Osteoblast (primary cell): Measurements from ENCODE around the gene YES1. TPM values are rescaled to one million over a fixed set of nuclear protein-coding genes. Genes with fewer than 3 reads are reported as not detected.
"Not testable (repeated sequence)": the region's sequence is repeated elsewhere in the genome, so short reads cannot be mapped to it uniquely, and the experiment has no call there.

Experiments
- DNase-seq: peaks from one replicate; pipeline ENCODE4 v3.0.0; 2011; ENCODE audit warnings: low spot score, mixed read lengths; ENCODE audit not compliant: insufficient read length; ENCODE audit errors: missing footprints
- H2AFZ ChIP-seq: 2 replicates; pipeline ENCODE4 v1.6.0; 2011; ENCODE audit warnings: mild to moderate bottlenecking, low read length
- H3K27ac ChIP-seq: 2 replicates; pipeline ENCODE4 v1.5.1; 2011; ENCODE audit warnings: mild to moderate bottlenecking, low read depth, low read length, moderate library complexity
- H3K27me3 ChIP-seq: 2 replicates; pipeline ENCODE4 v1.6.0; 2012; ENCODE audit warnings: mild to moderate bottlenecking, control low read depth, inconsistent platforms, low read length, moderate library complexity; ENCODE audit not compliant: insufficient read depth
- H3K36me3 ChIP-seq: 2 replicates; pipeline ENCODE4 v1.5.1; 2011; ENCODE audit warnings: mild to moderate bottlenecking, low read length, control low read depth, moderate library complexity; ENCODE audit not compliant: insufficient read depth
- H3K4me1 ChIP-seq: 2 replicates; pipeline ENCODE4 v1.5.1; 2011; ENCODE audit warnings: mild to moderate bottlenecking, low read length, control low read depth, moderate library complexity; ENCODE audit not compliant: insufficient read depth
- H3K4me2 ChIP-seq: 2 replicates; pipeline ENCODE4 v1.6.0; 2011; ENCODE audit warnings: mild to moderate bottlenecking, low read length; ENCODE audit not compliant: insufficient read depth
- H3K4me3 ChIP-seq: fragments of 200-600 bp; sonication (generic); 3 replicates; pipeline ENCODE4 v1.5.1; 2012; ENCODE audit warnings: mild to moderate bottlenecking, low read length, inconsistent platforms; ENCODE audit not compliant: insufficient read depth
- H3K79me2 ChIP-seq: 2 replicates; pipeline ENCODE4 v1.6.0; 2012; ENCODE audit warnings: mild to moderate bottlenecking, low read length, control low read depth, inconsistent platforms; ENCODE audit not compliant: insufficient read depth
- H3K9me3 ChIP-seq: 2 replicates; pipeline ENCODE4 v1.5.1; 2011; ENCODE audit warnings: low read depth, low read length, control low read depth
- H4K20me1 ChIP-seq: 2 replicates; pipeline ENCODE4 v1.6.0; 2012; ENCODE audit warnings: mild to moderate bottlenecking, low read length, control low read depth; ENCODE audit not compliant: insufficient read depth
- total RNA-seq: library from RNA; depleted of rRNA; stranded (reverse); fragments of >200 nt; gene quantifications from 2 replicates; pipeline ENCODE4 v1.2.3, GENCODE V29; 2012
- TF ChIP-seq, protein P1 (sequence below): IDR thresholded peaks from 2 replicates; pipeline ENCODE4 v1.5.1; 2011; ENCODE audit warnings: mild to moderate bottlenecking, low read depth, low read length, moderate library complexity; ENCODE audit errors: extremely low read depth

YES1 gene
- total RNA-seq, 1 donor = 99.5 TPM

DNA sequence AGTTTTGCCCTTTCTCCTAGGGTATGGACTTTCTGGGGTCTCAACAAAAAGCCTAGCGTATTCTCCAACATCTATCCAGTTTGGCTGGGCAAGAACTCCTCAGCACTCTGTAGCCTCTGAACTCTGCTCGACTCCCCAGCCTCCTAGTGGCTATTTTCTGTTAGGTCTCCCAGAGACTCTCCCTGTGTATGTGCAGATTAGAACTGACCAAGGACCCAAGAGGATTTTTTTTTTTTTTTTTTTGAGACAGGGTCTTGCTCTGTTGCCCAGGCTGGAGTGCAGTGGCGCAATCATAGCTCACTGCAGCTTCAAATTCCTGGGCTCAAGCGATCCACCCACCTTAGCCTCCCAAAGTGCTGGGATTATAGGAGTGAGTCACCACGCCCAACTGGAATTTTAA lies 81.9 kb downstream of the YES1 start:
- not testable (repeated sequence) for H3K27ac ChIP-seq, H3K79me2 ChIP-seq

DNA sequence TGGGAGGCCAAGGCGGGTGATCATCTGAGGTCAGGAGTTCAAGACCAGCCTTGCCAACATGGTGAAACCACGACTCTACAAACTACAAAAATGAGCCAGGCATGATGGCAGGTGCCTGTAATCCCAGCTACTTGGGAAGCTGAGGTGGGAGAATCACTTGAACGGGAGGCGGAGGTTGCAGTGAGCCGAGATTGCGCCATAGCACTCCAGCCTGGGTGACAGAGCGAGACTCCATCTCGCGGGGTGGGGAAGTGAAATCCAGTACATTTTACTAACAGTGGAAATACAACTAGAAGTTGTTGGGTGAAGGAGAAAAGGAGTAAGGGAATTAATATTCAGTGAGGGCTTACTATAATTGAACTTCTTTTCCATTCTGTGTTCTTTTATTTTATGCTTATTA lies 86.4 kb downstream of the YES1 start:
- no peaks in the 10 kb centered on the region for H4K20me1 ChIP-seq

More for the DNA sequence above, 81.9 kb downstream of the YES1 start:
- TF ChIP-seq, protein P1, sequence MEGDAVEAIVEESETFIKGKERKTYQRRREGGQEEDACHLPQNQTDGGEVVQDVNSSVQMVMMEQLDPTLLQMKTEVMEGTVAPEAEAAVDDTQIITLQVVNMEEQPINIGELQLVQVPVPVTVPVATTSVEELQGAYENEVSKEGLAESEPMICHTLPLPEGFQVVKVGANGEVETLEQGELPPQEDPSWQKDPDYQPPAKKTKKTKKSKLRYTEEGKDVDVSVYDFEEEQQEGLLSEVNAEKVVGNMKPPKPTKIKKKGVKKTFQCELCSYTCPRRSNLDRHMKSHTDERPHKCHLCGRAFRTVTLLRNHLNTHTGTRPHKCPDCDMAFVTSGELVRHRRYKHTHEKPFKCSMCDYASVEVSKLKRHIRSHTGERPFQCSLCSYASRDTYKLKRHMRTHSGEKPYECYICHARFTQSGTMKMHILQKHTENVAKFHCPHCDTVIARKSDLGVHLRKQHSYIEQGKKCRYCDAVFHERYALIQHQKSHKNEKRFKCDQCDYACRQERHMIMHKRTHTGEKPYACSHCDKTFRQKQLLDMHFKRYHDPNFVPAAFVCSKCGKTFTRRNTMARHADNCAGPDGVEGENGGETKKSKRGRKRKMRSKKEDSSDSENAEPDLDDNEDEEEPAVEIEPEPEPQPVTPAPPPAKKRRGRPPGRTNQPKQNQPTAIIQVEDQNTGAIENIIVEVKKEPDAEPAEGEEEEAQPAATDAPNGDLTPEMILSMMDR = peak; percentile 35
- not testable (repeated sequence) for H3K4me3 ChIP-seq, H3K4me1 ChIP-seq, H3K4me2 ChIP-seq, H3K9me3 ChIP-seq, H3K36me3 ChIP-seq, H2AFZ ChIP-seq, H3K27me3 ChIP-seq, H4K20me1 ChIP-seq
- peak; percentile 55 for DNase-seq

DNA sequence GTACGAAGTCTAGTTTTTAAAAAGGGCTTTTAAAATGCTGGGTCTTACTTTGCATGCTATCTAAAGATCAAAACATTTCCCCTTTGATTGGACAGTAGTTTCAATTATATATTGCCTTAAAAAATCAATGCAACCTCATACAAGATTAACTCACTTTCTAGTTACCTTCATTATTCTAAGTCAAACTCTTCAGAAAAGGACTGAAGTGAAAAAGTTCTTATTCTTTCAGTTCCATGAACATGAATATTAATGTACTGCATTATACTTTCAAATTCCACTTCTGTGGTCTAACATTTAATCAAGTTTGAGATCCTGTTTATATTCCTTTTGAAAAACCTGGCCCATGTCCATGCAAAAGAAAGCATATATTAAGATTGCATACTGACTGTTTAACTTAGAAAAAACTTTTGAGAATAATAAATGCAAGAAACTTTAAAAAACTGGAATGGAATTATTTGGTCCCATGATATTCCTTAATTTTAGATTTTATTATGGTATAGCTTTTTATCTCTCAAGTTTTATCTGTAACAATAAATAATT lies 88.4 kb downstream of the YES1 start:
- Histone ChIP-seq H3K4me3 (no peak overlapping the region), H3K27me3 (no peaks in the 10 kb centered on the region), H3K79me2 (no peaks in the 10 kb centered on the region), H3K36me3 (no peaks in the 10 kb centered on the region), H3K4me1 (no peaks in the 10 kb centered on the region), H3K27ac (no peak overlapping the region), H3K9me3 (no peaks in the 10 kb centered on the region), H3K4me2 (no peak overlapping the region), H4K20me1 (no peaks in the 10 kb centered on the region), H2AFZ (no peak overlapping the region)
- no peak for DNase-seq
- TF ChIP-seq, protein P1 = no peak

More for the DNA sequence above, 86.4 kb downstream of the YES1 start:
- H3K4me2 ChIP-seq = no peak overlapping the region
- H3K27me3 ChIP-seq = no peaks in the 10 kb centered on the region
- DNase-seq = no peak
- no peak overlapping the region for H3K27ac ChIP-seq
- peaks cover 2% of the 10 kb centered on the region for H3K4me1 ChIP-seq
- no peak overlapping the region for H2AFZ ChIP-seq
- TF ChIP-seq, protein P1 = no peak
- H3K79me2 ChIP-seq = no peaks in the 10 kb centered on the region
- H3K9me3 ChIP-seq = no peaks in the 10 kb centered on the region
- no peak overlapping the region for H3K4me3 ChIP-seq
- H3K36me3 ChIP-seq = no peaks in the 10 kb centered on the region

DNA sequence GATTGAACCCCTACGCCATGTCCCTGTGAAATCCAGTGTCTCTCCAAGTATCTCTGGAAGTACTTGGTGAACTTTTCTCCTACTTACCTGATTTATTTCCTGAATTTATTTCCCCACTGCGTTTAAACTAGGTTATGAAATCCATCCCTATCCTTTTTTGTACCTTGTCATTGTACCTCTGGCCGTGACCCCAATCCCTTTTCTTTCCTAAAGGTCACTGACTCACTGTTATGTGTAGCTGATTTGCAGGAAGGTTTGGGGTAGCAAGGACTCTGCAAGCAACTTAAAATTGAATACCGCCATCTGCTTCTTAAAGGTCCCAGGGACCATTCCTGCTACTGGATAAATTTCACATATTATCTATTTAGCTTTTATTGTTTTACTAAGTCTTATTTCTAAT lies 95.0 kb downstream of the YES1 start:
- Histone ChIP-seq H3K9me3 (no peaks in the 10 kb centered on the region), H3K4me3 (no peak overlapping the region), H3K4me2 (no peak overlapping the region), H3K4me1 (peaks cover 17% of the 10 kb centered on the region), H4K20me1 (no peaks in the 10 kb centered on the region), H3K36me3 (no peaks in the 10 kb centered on the region), H3K79me2 (no peaks in the 10 kb centered on the region), H2AFZ (no peak overlapping the region), H3K27me3 (no peaks in the 10 kb centered on the region), H3K27ac (no peak overlapping the region)
- TF ChIP-seq, protein P1 = no peak
- no peak for DNase-seq
